OCI-LY7 (cell line): ENCODE results near the gene DOCK4.

ENCODE experiments used
- CTCF ChIP-seq: fragments of 200-600 bp; sonication (generic); conservative IDR thresholded peaks from 2 replicates; pipeline ENCODE4 v1.5.1; 2014; ENCODE audit warnings: mild to moderate bottlenecking, antibody characterized with exemption, low read length, moderate library complexity, mixed read lengths
- EZH2phosphoT487 ChIP-seq: fragments of 200-600 bp; sonication (generic); IDR thresholded peaks from 2 replicates; pipeline ENCODE4 v1.6.1; 2018; ENCODE audit warnings: low read depth, borderline replicate concordance, mild to moderate bottlenecking, mixed run types, antibody characterized with exemption, low read length, moderate library complexity, mixed read lengths

GRCh38 chr7:112140600-112140999 lies 65.6 kb downstream of the DOCK4 start:
- TF ChIP-seq EZH2phosphoT487 (no peak), CTCF (no peak)
